ENCODE results near the gene GBX2.

GBX2 gene

GRCh38 chr2:236204953-236205352 is 36.8 kb upstream of the GBX2 start:
- Histone ChIP-seq H3K4me3 (replicated peaks; ENCODE audit: insufficient read depth, low read length) (no peak overlapping the region), H3K27me3 (ENCODE audit: insufficient read depth, poor library complexity, severe bottlenecking) (no peaks in the 10 kb centered on the region), H3K27ac (replicated peaks) (no peak overlapping the region)
- TF ChIP-seq GABPA (IDR thresholded peaks at IDR 0.05; ENCODE audit: low read depth) (no peak), CTCF (IDR thresholded peaks at IDR 0.05; ENCODE audit: insufficient read depth, low read length) (no peak), SPI1 (IDR thresholded peaks at IDR 0.05; ENCODE audit: borderline replicate concordance, low read depth) (no peak), POLR2AphosphoS5 (IDR thresholded peaks at IDR 0.05; ENCODE audit: low read depth) (no peak), REST (IDR thresholded peaks at IDR 0.05; ENCODE audit: insufficient replicate concordance, low read depth) (no peak)
- no peak for DNase-seq (ENCODE audit: low read depth in 1 of 2, low spot score in 1 of 2)

GRCh38 chr2:236200378-236200777 is 32.2 kb upstream of the GBX2 start:
- no peak overlapping the region for H3K27ac ChIP-seq (replicated peaks)
- DNase-seq (ENCODE audit: low read depth in 1 of 2, low spot score in 1 of 2), result no peak
- no peak for TF ChIP-seq CTCF (IDR thresholded peaks at IDR 0.05; ENCODE audit: insufficient read depth, low read length)
- TF ChIP-seq POLR2AphosphoS5 (IDR thresholded peaks at IDR 0.05; ENCODE audit: low read depth), result no peak
- TF ChIP-seq SPI1 (IDR thresholded peaks at IDR 0.05; ENCODE audit: borderline replicate concordance, low read depth), result no peak
- TF ChIP-seq GABPA (IDR thresholded peaks at IDR 0.05; ENCODE audit: low read depth), result no peak
- TF ChIP-seq REST (IDR thresholded peaks at IDR 0.05; ENCODE audit: insufficient replicate concordance, low read depth), result no peak
- H3K4me3 ChIP-seq (replicated peaks; ENCODE audit: insufficient read depth, low read length), result no peak overlapping the region
- H3K27me3 ChIP-seq (ENCODE audit: insufficient read depth, poor library complexity, severe bottlenecking), result no peaks in the 10 kb centered on the region

- no peak for DNase-seq (ENCODE audit: low read depth in 1 of 2, low spot score in 1 of 2)
- Histone ChIP-seq H3K27ac (replicated peaks) (no peak overlapping the region), H3K27me3 (ENCODE audit: insufficient read depth, poor library complexity, severe bottlenecking) (no peaks in the 10 kb centered on the region), H3K4me3 (replicated peaks; ENCODE audit: insufficient read depth, low read length) (no peak overlapping the region)
- TF ChIP-seq SPI1 (IDR thresholded peaks at IDR 0.05; ENCODE audit: borderline replicate concordance, low read depth) (no peak), POLR2AphosphoS5 (IDR thresholded peaks at IDR 0.05; ENCODE audit: low read depth) (no peak), CTCF (IDR thresholded peaks at IDR 0.05; ENCODE audit: insufficient read depth, low read length) (no peak), REST (IDR thresholded peaks at IDR 0.05; ENCODE audit: insufficient replicate concordance, low read depth) (no peak), GABPA (IDR thresholded peaks at IDR 0.05; ENCODE audit: low read depth) (no peak)
Observed at GRCh38 chr2:236196366-236196765, 28.2 kb upstream of the GBX2 start.
